Measurements from ENCODE around the gene DPH2.

The DPH2 gene

GRCh38 chr1:43982808-43983207 lies 13.0 kb downstream of the DPH2 start:
- H3K4me3 Mint-ChIP-seq, result no peak overlapping the region
- H3K4me1 Mint-ChIP-seq, result peaks cover 13% of the 10 kb centered on the region
- no peak overlapping the region for H3K27ac Mint-ChIP-seq
- H3K36me3 Mint-ChIP-seq, result peaks cover 6% of the 10 kb centered on the region
- H3K9me3 Mint-ChIP-seq, result no peaks in the 10 kb centered on the region
- H3K27me3 Mint-ChIP-seq, result peaks cover 2% of the 10 kb centered on the region

GRCh38 chr1:43983253-43983899 lies 13.6 kb downstream of the DPH2 start:
- H3K4me1 Mint-ChIP-seq, result peaks cover 7% of the 10 kb centered on the region
- H3K27me3 Mint-ChIP-seq, result peaks cover 2% of the 10 kb centered on the region
- H3K27ac Mint-ChIP-seq, result no peak overlapping the region
- peaks cover 2% of the 10 kb centered on the region for H3K36me3 Mint-ChIP-seq
- H3K9me3 Mint-ChIP-seq, result no peaks in the 10 kb centered on the region
- H3K4me3 Mint-ChIP-seq, result no peak overlapping the region

DNA sequence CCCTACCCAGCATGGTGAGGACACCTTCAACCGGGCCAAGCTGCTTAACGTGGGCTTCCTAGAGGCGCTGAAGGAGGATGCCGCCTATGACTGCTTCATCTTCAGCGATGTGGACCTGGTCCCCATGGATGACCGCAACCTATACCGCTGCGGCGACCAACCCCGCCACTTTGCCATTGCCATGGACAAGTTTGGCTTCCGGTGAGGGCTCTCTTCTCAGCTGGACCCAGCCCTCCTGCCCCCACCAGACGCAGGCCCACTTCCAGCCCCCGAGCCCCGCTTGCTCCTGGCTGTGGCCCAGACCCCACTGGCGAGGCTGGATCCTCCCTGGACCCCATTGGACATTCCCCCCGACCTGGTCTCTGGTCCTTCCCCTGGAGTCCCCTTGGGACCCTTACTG lies 15.0 kb downstream of the DPH2 start:
- Mint-ChIP-seq H3K9me3 (no peaks in the 10 kb centered on the region), H3K4me1 (peaks cover 2% of the 10 kb centered on the region), H3K27ac (no peak overlapping the region)

GRCh38 chr1:43985984-43986595 lies 16.3 kb downstream of the DPH2 start:
- H3K9me3 Mint-ChIP-seq, result no peaks in the 10 kb centered on the region
- no peaks in the 10 kb centered on the region for H3K4me1 Mint-ChIP-seq
- no peaks in the 10 kb centered on the region for H3K27me3 Mint-ChIP-seq
- H3K36me3 Mint-ChIP-seq, result no peaks in the 10 kb centered on the region
- no peak overlapping the region for H3K4me3 Mint-ChIP-seq
- H3K27ac Mint-ChIP-seq, result no peak overlapping the region

More for the DNA sequence above, 15.0 kb downstream of the DPH2 start:
- peaks cover 1% of the 10 kb centered on the region for H3K27me3 Mint-ChIP-seq
- H3K4me3 Mint-ChIP-seq, result no peak overlapping the region
- no peaks in the 10 kb centered on the region for H3K36me3 Mint-ChIP-seq

- Mint-ChIP-seq H3K27me3 (no peaks in the 10 kb centered on the region), H3K36me3 (no peaks in the 10 kb centered on the region), H3K27ac (no peak overlapping the region), H3K9me3 (no peaks in the 10 kb centered on the region), H3K4me3 (no peak overlapping the region), H3K4me1 (no peaks in the 10 kb centered on the region)
Observed at GRCh38 chr1:43986712-43987111, 16.9 kb downstream of the DPH2 start.

GRCh38 chr1:43987159-43987902 lies 17.5 kb downstream of the DPH2 start:
- Mint-ChIP-seq H3K4me3 (no peak overlapping the region), H3K36me3 (no peaks in the 10 kb centered on the region), H3K9me3 (no peaks in the 10 kb centered on the region), H3K27ac (no peak overlapping the region), H3K27me3 (no peaks in the 10 kb centered on the region), H3K4me1 (peaks cover 2% of the 10 kb centered on the region)

DNA sequence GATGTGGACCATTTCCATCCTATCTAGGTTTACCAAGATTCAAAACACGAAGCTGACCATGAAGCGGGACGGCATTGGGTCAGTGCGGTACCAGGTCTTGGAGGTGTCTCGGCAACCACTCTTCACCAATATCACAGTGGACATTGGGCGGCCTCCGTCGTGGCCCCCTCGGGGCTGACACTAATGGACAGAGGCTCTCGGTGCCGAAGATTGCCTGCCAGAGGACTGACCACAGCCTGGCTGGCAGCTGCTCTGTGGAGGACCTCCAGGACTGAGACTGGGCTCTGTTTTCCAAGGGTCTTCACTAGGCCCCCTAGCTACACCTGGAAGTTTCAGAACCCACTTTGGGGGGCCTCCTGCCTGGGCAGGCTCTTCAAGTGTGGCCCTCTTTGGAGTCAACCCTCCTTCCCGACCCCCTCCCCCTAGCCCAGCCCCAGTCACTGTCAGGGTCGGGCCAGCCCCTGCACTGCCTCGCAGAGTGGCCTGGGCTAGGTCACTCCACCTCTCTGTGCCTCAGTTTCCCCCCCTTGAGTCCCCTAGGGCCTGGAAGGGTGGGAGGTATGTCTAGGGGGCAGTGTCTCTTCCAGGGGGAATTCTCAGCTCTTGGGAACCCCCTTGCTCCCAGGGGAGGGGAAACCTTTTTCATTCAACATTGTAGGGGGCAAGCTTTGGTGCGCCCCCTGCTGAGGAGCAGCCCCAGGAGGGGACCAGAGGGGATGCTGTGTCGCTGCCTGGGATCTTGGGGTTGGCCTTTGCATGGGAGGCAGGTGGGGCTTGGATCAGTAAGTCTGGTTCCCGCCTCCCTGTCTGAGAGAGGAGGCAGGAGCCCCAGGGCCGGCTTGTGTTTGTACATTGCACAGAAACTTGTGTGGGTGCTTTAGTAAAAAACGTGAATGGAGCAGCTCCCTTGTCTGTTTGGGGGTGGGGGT lies 20.7 kb downstream of the DPH2 start:
- Mint-ChIP-seq H3K27me3 (no peaks in the 10 kb centered on the region), H3K36me3 (no peaks in the 10 kb centered on the region), H3K9me3 (no peaks in the 10 kb centered on the region), H3K4me1 (peaks cover 8% of the 10 kb centered on the region), H3K27ac (no peak overlapping the region), H3K4me3 (peak overlapping the region; percentile 88)

DNA sequence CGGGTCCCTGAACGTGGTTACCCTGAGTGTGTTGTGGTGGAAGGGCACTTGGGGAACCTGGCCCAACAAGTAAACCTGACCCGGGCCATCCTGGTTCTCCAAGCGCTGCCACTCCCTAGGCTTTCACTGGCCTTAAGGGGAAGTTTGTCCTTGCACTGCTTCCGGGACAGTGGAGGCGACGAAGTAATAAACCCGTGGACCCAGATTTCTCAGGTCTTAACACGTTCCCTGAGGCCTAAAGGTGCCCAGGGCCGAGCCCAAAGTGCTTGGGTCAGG lies 21.3 kb downstream of the DPH2 start:
- Mint-ChIP-seq H3K4me1 (peaks cover 8% of the 10 kb centered on the region), H3K4me3 (peak overlapping the region; percentile 88), H3K9me3 (no peaks in the 10 kb centered on the region), H3K27me3 (no peaks in the 10 kb centered on the region), H3K36me3 (no peaks in the 10 kb centered on the region), H3K27ac (no peak overlapping the region)

- Mint-ChIP-seq H3K27ac (peak within 1 kb of the TSS; percentile 46), H3K9me3 (no peaks in the 10 kb centered on the region), H3K27me3 (no peaks in the 10 kb centered on the region), H3K36me3 (no peaks in the 10 kb centered on the region), H3K4me1 (peaks cover 8% of the 10 kb centered on the region), H3K4me3 (peak within 1 kb of the TSS; percentile 88)
Observed at GRCh38 chr1:43991476-43992231, 21.8 kb downstream of the DPH2 start, which contains the start of gene CCDC24. TSS of gene CCDC24 (plus strand) at chr1:43991599. CDS start at chr1:43991879, 280 bp downstream.

GRCh38 chr1:43992232-43992995 lies 22.6 kb downstream of the DPH2 start:
- peak overlapping the region; percentile 88 for H3K4me3 Mint-ChIP-seq
- peaks cover 8% of the 10 kb centered on the region for H3K4me1 Mint-ChIP-seq
- no peaks in the 10 kb centered on the region for H3K9me3 Mint-ChIP-seq
- H3K27ac Mint-ChIP-seq, result peak overlapping the region; percentile 11
- no peaks in the 10 kb centered on the region for H3K36me3 Mint-ChIP-seq
- no peaks in the 10 kb centered on the region for H3K27me3 Mint-ChIP-seq

- Mint-ChIP-seq H3K27me3 (no peaks in the 10 kb centered on the region), H3K9me3 (no peaks in the 10 kb centered on the region), H3K4me3 (no peak overlapping the region), H3K36me3 (no peaks in the 10 kb centered on the region), H3K27ac (no peak overlapping the region), H3K4me1 (peaks cover 8% of the 10 kb centered on the region)
Observed at GRCh38 chr1:43993206-43993914, 23.6 kb downstream of the DPH2 start.

DNA sequence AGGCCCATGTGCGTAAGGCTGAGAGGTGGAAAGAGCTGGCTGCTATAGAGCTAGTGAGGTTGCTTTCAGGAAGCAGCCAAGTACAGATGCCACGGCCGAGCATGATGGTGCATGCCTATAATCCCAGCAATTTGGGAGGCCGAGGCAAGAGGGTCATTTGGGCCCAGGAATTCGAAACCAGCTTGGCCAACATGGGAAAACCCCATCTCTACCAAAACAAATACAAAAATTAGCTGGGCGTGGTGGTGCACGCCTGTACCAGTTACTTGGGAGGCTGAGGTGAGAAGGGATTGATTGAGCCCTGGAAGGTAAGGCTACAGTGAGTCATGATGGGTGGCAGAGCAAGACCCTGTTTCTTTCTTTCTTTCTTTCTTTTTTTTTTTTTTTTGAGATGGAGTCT lies 24.3 kb downstream of the DPH2 start:
- no peaks in the 10 kb centered on the region for H3K9me3 Mint-ChIP-seq
- no peaks in the 10 kb centered on the region for H3K27me3 Mint-ChIP-seq
- H3K4me3 Mint-ChIP-seq, result no peak overlapping the region
- no peak overlapping the region for H3K27ac Mint-ChIP-seq
- no peaks in the 10 kb centered on the region for H3K36me3 Mint-ChIP-seq
- H3K4me1 Mint-ChIP-seq, result peaks cover 8% of the 10 kb centered on the region

GRCh38 chr1:43994794-43995790 lies 25.3 kb downstream of the DPH2 start:
- Mint-ChIP-seq H3K4me1 (peaks cover 8% of the 10 kb centered on the region), H3K27me3 (no peaks in the 10 kb centered on the region), H3K9me3 (no peaks in the 10 kb centered on the region), H3K4me3 (no peak overlapping the region), H3K36me3 (peaks cover 2% of the 10 kb centered on the region), H3K27ac (peak overlapping the region; percentile 62)

All from activated naive CD4-positive, alpha-beta T cell treated with anti-CD3 and anti-CD28 coated beads, Interleukin-2, amount 50 U/mL, for 24 hours (primary cell).